Calu3 (cell line): ENCODE data around the gene SLC31A2. TPM values are rescaled to one million over a fixed set of nuclear protein-coding genes. Genes with fewer than 3 reads are reported as not detected.

Source experiments
- BruUV-seq: library from RNA; stranded (reverse); fragments of 400-500 nt; replicated peaks from 2 replicates; lab custom pipeline; 2021; lab: Mats Ljungman, UMichigan
- CTCF ChIA-PET: fragments of 300-600 bp; sonication (Branson Sonifier 250); formaldehyde crosslinking; loops from one replicate; lab custom pipeline; 2022; ENCODE audit warnings: antibody characterized with exemption; lab: Charles Lee
- DNase-seq: peaks from one replicate; pipeline ENCODE4 v3.0.0; 2022
- H3K27ac Mint-ChIP-seq: one replicate; pipeline ENCODE4 v1.8.0; 2022; ENCODE audit warnings: mixed read lengths; ENCODE audit not compliant: unreplicated experiment
- H3K27me3 Mint-ChIP-seq: one replicate; pipeline ENCODE4 v1.8.0; 2022; ENCODE audit warnings: mixed read lengths; ENCODE audit not compliant: unreplicated experiment
- H3K36me3 Mint-ChIP-seq: one replicate; pipeline ENCODE4 v1.8.0; 2022; ENCODE audit warnings: mild to moderate bottlenecking, moderate library complexity, mixed read lengths; ENCODE audit not compliant: insufficient read depth, unreplicated experiment
- H3K4me1 Mint-ChIP-seq: one replicate; pipeline ENCODE4 v1.8.0; 2022; ENCODE audit warnings: mild to moderate bottlenecking, low read depth, mixed read lengths; ENCODE audit not compliant: unreplicated experiment
- H3K4me3 Mint-ChIP-seq: one replicate; pipeline ENCODE4 v1.8.0; 2022; ENCODE audit warnings: mild to moderate bottlenecking, low read depth, moderate library complexity, mixed read lengths; ENCODE audit not compliant: unreplicated experiment
- H3K9me3 Mint-ChIP-seq: one replicate; pipeline ENCODE4 v1.8.0; 2022; ENCODE audit warnings: low read depth, mixed read lengths; ENCODE audit not compliant: unreplicated experiment
- intact Hi-C: fragments of 100-400 bp; cut with micrococcal nuclease; formaldehyde crosslinking; loops from one replicate; pipeline ENCODE4 v1.10.0; 2022; ENCODE audit not compliant: unreplicated experiment
- total RNA-seq: library from RNA; stranded (reverse); gene quantifications from 2 replicates; pipeline ENCODE4 v1.2.3, GENCODE V29; 2022
- TF ChIP-seq, protein P1 (sequence below): fragments of 200-600 bp; IDR thresholded peaks from one replicate; pipeline ENCODE4 v1.8.0; 2022; ENCODE audit warnings: antibody characterized with exemption; ENCODE audit not compliant: unreplicated experiment

The SLC31A2 gene
- total RNA-seq, 1 experiment from 2014 or later = 1.8 TPM

- TF ChIP-seq, protein P1, sequence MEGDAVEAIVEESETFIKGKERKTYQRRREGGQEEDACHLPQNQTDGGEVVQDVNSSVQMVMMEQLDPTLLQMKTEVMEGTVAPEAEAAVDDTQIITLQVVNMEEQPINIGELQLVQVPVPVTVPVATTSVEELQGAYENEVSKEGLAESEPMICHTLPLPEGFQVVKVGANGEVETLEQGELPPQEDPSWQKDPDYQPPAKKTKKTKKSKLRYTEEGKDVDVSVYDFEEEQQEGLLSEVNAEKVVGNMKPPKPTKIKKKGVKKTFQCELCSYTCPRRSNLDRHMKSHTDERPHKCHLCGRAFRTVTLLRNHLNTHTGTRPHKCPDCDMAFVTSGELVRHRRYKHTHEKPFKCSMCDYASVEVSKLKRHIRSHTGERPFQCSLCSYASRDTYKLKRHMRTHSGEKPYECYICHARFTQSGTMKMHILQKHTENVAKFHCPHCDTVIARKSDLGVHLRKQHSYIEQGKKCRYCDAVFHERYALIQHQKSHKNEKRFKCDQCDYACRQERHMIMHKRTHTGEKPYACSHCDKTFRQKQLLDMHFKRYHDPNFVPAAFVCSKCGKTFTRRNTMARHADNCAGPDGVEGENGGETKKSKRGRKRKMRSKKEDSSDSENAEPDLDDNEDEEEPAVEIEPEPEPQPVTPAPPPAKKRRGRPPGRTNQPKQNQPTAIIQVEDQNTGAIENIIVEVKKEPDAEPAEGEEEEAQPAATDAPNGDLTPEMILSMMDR = no peak
- CTCF ChIA-PET = interaction anchor here (0.5 kb wide), 1 partner anchor 94 kb away, joined by 5 read pairs; no protein-coding TSS in a partner anchor
- H3K4me3 Mint-ChIP-seq = no peak overlapping the region
- DNase-seq = no peak
- H3K27me3 Mint-ChIP-seq = peaks cover 14% of the 10 kb centered on the region
- no TSS peak for BruUV-seq
- H3K9me3 Mint-ChIP-seq = no peaks in the 10 kb centered on the region
- intact Hi-C loops = no loop called here
- H3K36me3 Mint-ChIP-seq = peaks cover 20% of the 10 kb centered on the region
- H3K27ac Mint-ChIP-seq = no peak overlapping the region
- H3K4me1 Mint-ChIP-seq = peaks cover 9% of the 10 kb centered on the region
Observed at GRCh38 chr9:113154946-113155345, 4.1 kb downstream of the SLC31A2 start.

DNA sequence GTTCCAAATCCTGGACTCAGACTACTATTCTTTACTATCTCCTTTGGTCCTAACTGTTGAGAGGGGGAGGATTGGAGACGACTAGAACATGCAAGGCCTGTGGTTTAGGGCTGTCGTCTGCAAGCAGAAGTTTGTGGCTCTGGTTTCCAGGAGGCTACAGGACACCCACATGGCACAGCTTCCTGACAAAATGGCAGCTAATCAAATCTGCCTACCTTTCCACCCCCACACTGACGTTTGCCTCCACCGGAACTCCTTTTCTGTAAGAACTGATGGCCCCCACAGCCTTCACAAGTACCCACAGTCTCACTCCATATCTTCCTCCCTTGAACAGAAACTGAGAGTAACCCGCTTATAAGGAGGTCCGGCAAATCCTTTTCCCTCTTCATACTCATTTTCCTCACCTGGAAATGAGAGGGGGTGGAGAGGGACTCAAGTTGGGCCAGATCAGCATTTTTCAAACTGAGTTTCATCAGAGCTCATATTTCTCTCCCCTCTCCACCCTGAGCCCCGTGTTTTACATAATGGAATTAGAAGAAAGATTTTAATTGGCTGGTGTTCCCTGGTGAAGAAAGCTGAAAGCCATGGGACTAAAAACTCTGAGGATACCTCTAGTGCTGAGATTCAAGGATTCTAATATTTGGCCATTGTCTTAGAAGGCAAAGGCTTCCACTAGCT is 5.2 kb downstream of the SLC31A2 start:
- Mint-ChIP-seq H3K27ac (no peak overlapping the region), H3K27me3 (peaks cover 14% of the 10 kb centered on the region), H3K9me3 (no peaks in the 10 kb centered on the region), H3K4me3 (no peak overlapping the region), H3K36me3 (peaks cover 18% of the 10 kb centered on the region), H3K4me1 (peaks cover 9% of the 10 kb centered on the region)
- CTCF ChIA-PET = no interaction called here
- intact Hi-C loops = no loop called here
- no TSS peak for BruUV-seq
- TF ChIP-seq, protein P1 = no peak
- DNase-seq = no peak

DNA sequence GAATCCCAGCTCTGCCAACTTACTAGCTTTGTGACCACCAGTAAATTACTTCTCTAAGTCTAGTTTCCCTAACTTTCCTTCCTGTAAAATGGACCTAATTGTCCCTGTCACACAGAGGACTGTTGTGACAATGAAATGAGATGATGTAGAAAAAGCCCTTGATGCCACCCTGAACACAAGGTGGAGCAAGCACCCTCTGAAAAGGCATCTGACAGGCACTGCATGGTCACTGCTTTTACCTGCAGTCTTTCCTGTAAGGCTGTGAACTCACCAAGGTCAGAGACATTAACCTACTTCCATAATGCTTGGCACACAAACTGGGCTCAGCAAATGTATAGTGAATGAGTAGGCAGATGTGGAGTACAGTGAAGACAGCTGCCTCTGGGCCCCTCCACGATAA is 6.1 kb downstream of the SLC31A2 start:
- Mint-ChIP-seq H3K4me1 (peaks cover 9% of the 10 kb centered on the region), H3K27ac (no peak overlapping the region), H3K9me3 (no peaks in the 10 kb centered on the region), H3K36me3 (peaks cover 14% of the 10 kb centered on the region), H3K4me3 (no peak overlapping the region), H3K27me3 (peaks cover 11% of the 10 kb centered on the region)
- no TSS peak for BruUV-seq
- intact Hi-C loops = no loop called here
- DNase-seq = no peak
- TF ChIP-seq, protein P1 = no peak
- CTCF ChIA-PET = no interaction called here

DNA sequence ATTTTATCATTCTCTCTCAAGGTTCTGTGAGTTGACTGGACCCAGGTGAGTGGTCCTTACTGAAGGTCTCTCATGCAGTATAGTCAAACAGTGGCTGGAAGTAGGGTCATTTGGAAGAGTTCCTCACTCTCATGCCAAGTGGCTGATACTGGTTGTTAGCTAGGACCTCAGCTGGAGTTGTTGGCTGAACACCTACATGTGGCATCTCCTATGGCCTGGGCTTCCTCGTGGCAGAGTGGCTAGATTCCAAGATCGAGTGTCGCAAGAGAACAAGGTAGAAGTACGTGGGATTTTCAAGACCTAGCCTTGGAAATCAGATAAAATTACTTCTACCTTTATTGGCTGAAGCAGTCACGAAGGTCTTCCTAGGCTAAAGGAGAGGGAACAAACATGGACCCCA is 7.6 kb downstream of the SLC31A2 start:
- TF ChIP-seq, protein P1 = no peak
- CTCF ChIA-PET = no interaction called here
- H3K4me1 Mint-ChIP-seq = no peaks in the 10 kb centered on the region
- no TSS peak for BruUV-seq
- intact Hi-C loops = no loop called here
- peaks cover 10% of the 10 kb centered on the region for H3K36me3 Mint-ChIP-seq
- H3K27ac Mint-ChIP-seq = no peak overlapping the region
- no peaks in the 10 kb centered on the region for H3K9me3 Mint-ChIP-seq
- DNase-seq = no peak
- no peak overlapping the region for H3K4me3 Mint-ChIP-seq
- no peaks in the 10 kb centered on the region for H3K27me3 Mint-ChIP-seq
